ENCODE data around the gene SPDYE6. TPM values are rescaled to one million over a fixed set of nuclear protein-coding genes. Genes with fewer than 3 reads are reported as not detected.

SPDYE6 gene
- total and polyA plus RNA-seq, 10 of the 15 experiments (the other 5 are each of a cell fraction or from before 2014, with no cell fraction given), result 0.05 to 2.3 (median 1.00) TPM; not detected in 6

GRCh38 chr7:102390697-102391484 lies 34.6 kb upstream of the SPDYE6 start (continued):
- TF ChIP-seq, protein P1, sequence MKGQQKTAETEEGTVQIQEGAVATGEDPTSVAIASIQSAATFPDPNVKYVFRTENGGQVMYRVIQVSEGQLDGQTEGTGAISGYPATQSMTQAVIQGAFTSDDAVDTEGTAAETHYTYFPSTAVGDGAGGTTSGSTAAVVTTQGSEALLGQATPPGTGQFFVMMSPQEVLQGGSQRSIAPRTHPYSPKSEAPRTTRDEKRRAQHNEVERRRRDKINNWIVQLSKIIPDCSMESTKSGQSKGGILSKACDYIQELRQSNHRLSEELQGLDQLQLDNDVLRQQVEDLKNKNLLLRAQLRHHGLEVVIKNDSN (IDR thresholded peaks at IDR 0.05; ENCODE audit: borderline replicate concordance, extremely low read length, insufficient read depth, low read depth, low read length), result no peak
- TF ChIP-seq SREBF2 (IDR thresholded peaks at IDR 0.05; ENCODE audit: low read length), result no peak
- peak; percentile 64; the same call in 1 of the 2 replicates for TF ChIP-seq YY1 (IDR thresholded peaks at IDR 0.05; ENCODE audit: low read depth, low read length)
- TF ChIP-seq, protein P2, sequence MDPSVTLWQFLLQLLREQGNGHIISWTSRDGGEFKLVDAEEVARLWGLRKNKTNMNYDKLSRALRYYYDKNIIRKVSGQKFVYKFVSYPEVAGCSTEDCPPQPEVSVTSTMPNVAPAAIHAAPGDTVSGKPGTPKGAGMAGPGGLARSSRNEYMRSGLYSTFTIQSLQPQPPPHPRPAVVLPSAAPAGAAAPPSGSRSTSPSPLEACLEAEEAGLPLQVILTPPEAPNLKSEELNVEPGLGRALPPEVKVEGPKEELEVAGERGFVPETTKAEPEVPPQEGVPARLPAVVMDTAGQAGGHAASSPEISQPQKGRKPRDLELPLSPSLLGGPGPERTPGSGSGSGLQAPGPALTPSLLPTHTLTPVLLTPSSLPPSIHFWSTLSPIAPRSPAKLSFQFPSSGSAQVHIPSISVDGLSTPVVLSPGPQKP (IDR thresholded peaks at IDR 0.05; ENCODE audit: low read depth, low read length), result no peak
- no peak for TF ChIP-seq E2F8 (IDR thresholded peaks at IDR 0.05; ENCODE audit: low read depth, partially characterized antibody)
- TF ChIP-seq CUX1 (IDR thresholded peaks at IDR 0.05; ENCODE audit: insufficient replicate concordance, low read depth, low read length), result no peak
- no peak for TF ChIP-seq DPF2 (IDR thresholded peaks at IDR 0.05)
- no peak for TF ChIP-seq SIX5 (IDR thresholded peaks at IDR 0.05; ENCODE audit: low read depth, low read length, severe bottlenecking)
- no peak for TF ChIP-seq RFX5 (IDR thresholded peaks at IDR 0.05; ENCODE audit: low read depth, low read length)
- peak; percentile 16; the same call in 1 of the 3 replicates for TF ChIP-seq POU2F2 (IDR thresholded peaks at IDR 0.05; ENCODE audit: borderline replicate concordance, low read depth, low read length)
- TF ChIP-seq MYC (IDR thresholded peaks at IDR 0.05; ENCODE audit: insufficient read depth, insufficient read length, insufficient replicate concordance, low read length, severe bottlenecking), result no peak
- no peak for TF ChIP-seq TCF7 (IDR thresholded peaks at IDR 0.05; ENCODE audit: borderline replicate concordance)
- no peak for TF ChIP-seq KDM1A (IDR thresholded peaks at IDR 0.05; ENCODE audit: borderline replicate concordance)
- TF ChIP-seq IKZF1 (conservative IDR thresholded peaks at IDR 0.05), result peak; percentile 72
- TF ChIP-seq ZSCAN29 (IDR thresholded peaks at IDR 0.05), result 0 out of 2 replicates have a peak, but pooled peaks have one; percentile 16
- TF ChIP-seq MTA3 (IDR thresholded peaks at IDR 0.05; ENCODE audit: borderline replicate concordance, low read length), result 0 out of 2 replicates have a peak, but pooled peaks have one; percentile 38
- TF ChIP-seq CHD2 (IDR thresholded peaks at IDR 0.05; ENCODE audit: borderline replicate concordance, low read depth, low read length), result no peak
- TF ChIP-seq RB1 (IDR thresholded peaks at IDR 0.05; ENCODE audit: borderline replicate concordance), result no peak
- TF ChIP-seq RAD21 (IDR thresholded peaks at IDR 0.05; ENCODE audit: insufficient read depth, low read depth, low read length), result peak; percentile 91
- peak; percentile 42; the same call in 1 of the 2 replicates for TF ChIP-seq RUNX3 (IDR thresholded peaks at IDR 0.05; ENCODE audit: low read length)

Data from GM12878 (cell line).